SK-N-SH (cell line): ENCODE data around the gene PROSER2. TPM values are rescaled to one million over a fixed set of nuclear protein-coding genes. Genes with fewer than 3 reads are reported as not detected.

Source experiments
- CTCF ChIA-PET: fragments of 300-600, 350-600 bp; formaldehyde crosslinking; extraction: SDS; loops from one replicate; lab custom pipeline; 2021; lab: Yijun Ruan, JAX
- POLR2A ChIA-PET: fragments of 350-600 bp; sonication (Branson Sonifier 250); formaldehyde crosslinking; extraction: SDS; loops from one replicate; lab custom pipeline; 2020; ENCODE audit warnings: antibody characterized with exemption, inconsistent platforms; lab: Yijun Ruan, JAX
- DNase-seq: peaks from one replicate; pipeline ENCODE4 v3.0.0; 2012
- H2AFZ ChIP-seq: fragments of 200-600 bp; sonication (generic); 2 replicates; pipeline ENCODE4 v1.8.1; 2016; ENCODE audit warnings: antibody characterized with exemption, mild to moderate bottlenecking, low read depth
- H3F3A ChIP-seq: fragments of 200-600 bp; sonication (generic); replicated peaks from 2 replicates; pipeline ENCODE3; 2016; ENCODE audit warnings: antibody characterized with exemption, mild to moderate bottlenecking; ENCODE audit not compliant: insufficient read depth
- H3K27ac ChIP-seq, 2 experiments: fragments of 200-500 bp in 1 of 2; fragments of 200-600 bp in 1 of 2; sonication (Bioruptor generic) in 1 of 2; sonication (generic), shearing (Covaris generic) in 1 of 2; 2 replicates each; pipeline versions ENCODE4 v1.5.1 to v1.6.1; 2014 to 2016; ENCODE audit warnings: low read depth in 2 of 2, inconsistent platforms in 1 of 2, low read length in 1 of 2, mild to moderate bottlenecking in 1 of 2, mixed read lengths in 1 of 2
- H3K27me3 ChIP-seq: fragments of 200-600 bp; sonication (generic), shearing (Covaris generic); 2 replicates; pipeline ENCODE4 v1.6.1; 2016; ENCODE audit warnings: mixed run types; ENCODE audit not compliant: insufficient read depth
- H3K36me3 ChIP-seq, 2 experiments: fragments of 200-500 bp in 1 of 2; fragments of 200-600 bp in 1 of 2; sonication (Bioruptor generic) in 1 of 2; sonication (generic) in 1 of 2; replicated peaks in 1 of 2; 2 replicates each; pipeline versions ENCODE3 to v1.5.1; 2014 to 2016; ENCODE audit warnings: low read length in 1 of 2, mild to moderate bottlenecking in 1 of 2; ENCODE audit not compliant: insufficient read depth in 2 of 2, control insufficient read depth in 1 of 2
- H3K4me1 ChIP-seq, 2 experiments: fragments of 200-500 bp in 1 of 2; fragments of 200-600 bp in 1 of 2; sonication (Bioruptor generic) in 1 of 2; sonication (generic), shearing (Covaris generic) in 1 of 2; 2 replicates each; pipeline versions ENCODE4 v1.5.1 to v1.6.1; 2014 to 2016; ENCODE audit warnings: low read depth in 1 of 2, low read length in 1 of 2, mixed run types in 1 of 2; ENCODE audit not compliant: insufficient read depth in 2 of 2, control insufficient read depth in 1 of 2
- H3K4me2 ChIP-seq: fragments of 200-600 bp; sonication (generic), shearing (Covaris generic); 2 replicates; pipeline ENCODE4 v1.6.1; 2017; ENCODE audit warnings: mixed run types
- H3K4me3 ChIP-seq, 2 experiments: fragments of 200-500 bp in 1 of 2; fragments of 200-600 bp in 1 of 2; sonication (Bioruptor generic) in 1 of 2; sonication (generic), shearing (Covaris generic) in 1 of 2; 2 replicates each; pipeline versions ENCODE4 v1.5.1 to v1.8.1; 2014 to 2016; ENCODE audit warnings: low read depth in 2 of 2, inconsistent platforms in 1 of 2, low read length in 1 of 2, mild to moderate bottlenecking in 1 of 2, mixed read lengths in 1 of 2, moderate library complexity in 1 of 2
- H3K79me2 ChIP-seq: fragments of 200-600 bp; sonication (generic); 2 replicates; pipeline ENCODE4 v1.8.1; 2017; ENCODE audit warnings: mild to moderate bottlenecking; ENCODE audit not compliant: insufficient read depth
- H3K9ac ChIP-seq: fragments of 200-600 bp; sonication (generic); 2 replicates; pipeline ENCODE4 v1.6.1; 2017; ENCODE audit warnings: mixed run types
- H3K9me2 ChIP-seq: fragments of 200-600 bp; sonication (generic); 2 replicates; pipeline ENCODE4 v1.6.1; 2017; ENCODE audit warnings: mixed run types
- H3K9me3 ChIP-seq: fragments of 200-600 bp; sonication (generic); 2 replicates; pipeline ENCODE4 v1.6.1; 2017; ENCODE audit warnings: mixed run types, mild to moderate bottlenecking, moderate library complexity
- H4K20me1 ChIP-seq: fragments of 200-600 bp; sonication (generic); 2 replicates; pipeline ENCODE4 v1.6.1; 2017; ENCODE audit warnings: mild to moderate bottlenecking, mixed run types; ENCODE audit not compliant: insufficient read depth
- CTCF ChIP-seq: fragments of 200-600 bp; sonication (generic); IDR thresholded peaks from 2 replicates; pipeline ENCODE4 v1.6.1; 2017; ENCODE audit warnings: antibody characterized with exemption, mild to moderate bottlenecking, moderate library complexity
- EP300 ChIP-seq, 2 experiments: IDR thresholded peaks; 2 replicates each; pipeline versions ENCODE4 v1.4.0 to v1.6.1; 2012; ENCODE audit warnings: borderline replicate concordance in 1 of 2, low read depth in 1 of 2, low read length in 1 of 2
- FOXJ3 ChIP-seq: sonication (generic); formaldehyde crosslinking; IDR thresholded peaks from 2 replicates; pipeline ENCODE4 v1.5.1; 2020; ENCODE audit warnings: mild to moderate bottlenecking, missing genetic modification reagents
- FOXM1 ChIP-seq: IDR thresholded peaks from 2 replicates; pipeline ENCODE4 v1.4.0; 2012; ENCODE audit warnings: low read depth, mild to moderate bottlenecking
- GATA2 ChIP-seq: sonication (generic); formaldehyde crosslinking; IDR thresholded peaks from 2 replicates; pipeline ENCODE4 v1.5.0; 2020; ENCODE audit warnings: mild to moderate bottlenecking, missing genetic modification reagents
- JUND ChIP-seq: IDR thresholded peaks from 2 replicates; pipeline ENCODE4 v1.4.0; 2012
- MXI1 ChIP-seq: IDR thresholded peaks from 2 replicates; pipeline ENCODE4 v1.6.1; 2012; ENCODE audit warnings: mild to moderate bottlenecking, low read depth, low read length, improper control_type of control experiment
- RAD21 ChIP-seq: IDR thresholded peaks from 2 replicates; pipeline ENCODE4 v1.6.1; 2012; ENCODE audit warnings: mild to moderate bottlenecking, low read length
- TCF12 ChIP-seq: IDR thresholded peaks from 2 replicates; pipeline ENCODE4 v1.4.0; 2012
- USF2 ChIP-seq: fragments of 150-350 bp; IDR thresholded peaks from 2 replicates; pipeline ENCODE4 v1.6.1; 2017; ENCODE audit warnings: antibody characterized with exemption, low read length, low read depth, borderline replicate concordance
- ZBTB33 ChIP-seq: IDR thresholded peaks from 2 replicates; pipeline ENCODE4 v1.4.0; 2012; ENCODE audit warnings: low read depth, borderline replicate concordance
- whole genome bisulfite sequencing: methylation state at CpG from one replicate; pipeline ENCODE4 v1.1.6; 2017; ENCODE audit warnings: low lambda C conversion rate; 5-methylcytosine and 5-hydroxymethylcytosine counted together
- polyA plus RNA-seq, 3 experiments: library from polyadenylated mRNA; depleted of rRNA; stranded (reverse); fragments of >200 nt; gene quantifications; 2 replicates each; pipeline ENCODE4 v1.2.3, GENCODE V29; 2012

PROSER2 gene
- polyA plus RNA-seq, 1 of the 3 experiments (the other 2 are of a cell fraction) = 0.95 TPM

GRCh38 chr10:11828682-11829284 is 5.6 kb downstream of the PROSER2 start:
- H2AFZ ChIP-seq = no peak overlapping the region
- no peak for DNase-seq
- no peaks in the 10 kb centered on the region for H3F3A ChIP-seq
- no peak for TF ChIP-seq GATA2
- TF ChIP-seq TCF12 = no peak
- TF ChIP-seq MXI1 = no peak
- no peak for TF ChIP-seq USF2
- no peak for TF ChIP-seq ZBTB33
- TF ChIP-seq EP300 (IDR thresholded peaks at IDR 0.05; ENCODE audit: borderline replicate concordance in 1 of 2, low read depth in 1 of 2, low read length in 1 of 2) = no peak
- no peak for TF ChIP-seq RAD21
- TF ChIP-seq JUND = no peak
- TF ChIP-seq, all 33 proteins: peak for 0
- H3K36me3 ChIP-seq = no peaks in the 10 kb centered on the region
- H3K4me1 ChIP-seq = peaks cover 0 to 8% of the 10 kb centered on the region in 2 experiments; a peak in 2 of 4 replicates
- H3K27me3 ChIP-seq = peaks cover 12% of the 10 kb centered on the region; the same call in 1 of the 2 replicates
- H3K9me2 ChIP-seq = no peaks in the 10 kb centered on the region
- no peak overlapping the region for H3K4me3 ChIP-seq
- POLR2A ChIA-PET = no interaction called here
- no peak overlapping the region for H3K9ac ChIP-seq
- no peak overlapping the region for H3K27ac ChIP-seq
- CTCF ChIA-PET = interaction anchor here (1.2 to 2.7 kb wide), 4 partner anchors 9 to 46 kb away, joined by 3 to 18 read pairs (median 6); no protein-coding TSS in a partner anchor
- no peaks in the 10 kb centered on the region for H3K79me2 ChIP-seq
- H4K20me1 ChIP-seq = no peaks in the 10 kb centered on the region
- H3K9me3 ChIP-seq = no peaks in the 10 kb centered on the region
- no peak overlapping the region for H3K4me2 ChIP-seq
- 83% methylated on average over 11 of the region's 11 CpGs for WGBS

GRCh38 chr10:11830836-11831519 is 7.8 kb downstream of the PROSER2 start:
- TF ChIP-seq ZBTB33 (no peak), FOXJ3 (no peak), EP300 (IDR thresholded peaks at IDR 0.05; ENCODE audit: borderline replicate concordance in 1 of 2, low read depth in 1 of 2, low read length in 1 of 2) (no peak), FOXM1 (no peak), CTCF (no peak), TCF12 (no peak)
- POLR2A ChIA-PET = no interaction called here
- CTCF ChIA-PET = interaction anchor here (1.6 kb wide), 1 partner anchor 11 kb away, joined by 10 read pairs; no protein-coding TSS in a partner anchor
- no peaks in the 10 kb centered on the region for H3F3A ChIP-seq
- no peaks in the 10 kb centered on the region for H4K20me1 ChIP-seq
- no peaks in the 10 kb centered on the region for H3K79me2 ChIP-seq
- H3K4me1 ChIP-seq = no peaks in the 10 kb centered on the region
- H3K27ac ChIP-seq = no peak overlapping the region
- H2AFZ ChIP-seq = no peak overlapping the region
- no peak for DNase-seq
- peaks cover 1% of the 10 kb centered on the region; the same call in 1 of the 2 replicates for H3K27me3 ChIP-seq
- no peak overlapping the region for H3K9ac ChIP-seq
- no peaks in the 10 kb centered on the region for H3K9me2 ChIP-seq
- H3K36me3 ChIP-seq = no peaks in the 10 kb centered on the region
- H3K9me3 ChIP-seq = no peaks in the 10 kb centered on the region
- H3K4me2 ChIP-seq = no peak overlapping the region
- 71% methylated on average over 4 of the region's 4 CpGs for WGBS
- no peak overlapping the region for H3K4me3 ChIP-seq
